D721Med (cell line): Measurements from ENCODE around the gene CFL1.
"Not testable (repeated sequence)": the region's sequence is repeated elsewhere in the genome, so short reads cannot be mapped to it uniquely, and the experiment has no call there.

Source experiments
- DNase-seq: peaks from one replicate; pipeline ENCODE4 v3.0.0; 2011; ENCODE audit warnings: low spot score; ENCODE audit not compliant: insufficient read length
- FAIRE-seq: peaks from 2 replicates; lab custom pipeline; 2011; peaks lifted over from hg19 to GRCh38; lab: Jason Lieb, UNC
- CTCF ChIP-seq: IDR thresholded peaks from 2 replicates; pipeline ENCODE4 v1.5.1; 2012; ENCODE audit warnings: mild to moderate bottlenecking, control low read depth; ENCODE audit not compliant: insufficient read depth; ENCODE audit errors: missing control alignments

Gene CFL1

GRCh38 chr11:65849771-65850216 lies 8.2 kb downstream of the CFL1 start:
- FAIRE-seq (no peak), DNase-seq (no peak)
- no peak for TF ChIP-seq CTCF

- DNase-seq (no peak), FAIRE-seq (no peak)
- no peak for TF ChIP-seq CTCF
Observed at GRCh38 chr11:65849366-65849765, 8.6 kb downstream of the CFL1 start.

- DNase-seq, FAIRE-seq: not testable (repeated sequence)
Observed at GRCh38 chr11:65848693-65849092, 9.3 kb downstream of the CFL1 start.

GRCh38 chr11:65847746-65848145 lies 10.2 kb downstream of the CFL1 start:
- no peak for TF ChIP-seq CTCF

GRCh38 chr11:65844231-65844872 lies 13.6 kb downstream of the CFL1 start:
- FAIRE-seq, result no peak
- DNase-seq, result no peak
- TF ChIP-seq CTCF, result no peak

More at GRCh38 chr11:65847746-65848145, 10.2 kb downstream of the CFL1 start:
- DNase-seq, result no peak
- no peak for FAIRE-seq

GRCh38 chr11:65843811-65844210 lies 14.2 kb downstream of the CFL1 start:
- FAIRE-seq (no peak), DNase-seq (no peak)
- no peak for TF ChIP-seq CTCF

GRCh38 chr11:65842144-65842543 lies 15.8 kb downstream of the CFL1 start:
- FAIRE-seq (no peak), DNase-seq (no peak)
- no peak for TF ChIP-seq CTCF

- FAIRE-seq (no peak), DNase-seq (no peak)
- no peak for TF ChIP-seq CTCF
Observed at GRCh38 chr11:65834202-65834601, 23.8 kb downstream of the CFL1 start.
